Neural cell (in vitro differentiated cells): ENCODE measurements around the gene CDK15. TPM values are rescaled to one million over a fixed set of nuclear protein-coding genes. Genes with fewer than 3 reads are reported as not detected.

Experiments
- H2AFZ ChIP-seq: fragments of 200-600, 300-800 bp; sonication (generic), shearing (Covaris generic); 2 replicates; pipeline ENCODE4 v1.6.0; 2014; ENCODE audit warnings: low read depth, mild to moderate bottlenecking, antibody characterized with exemption, low read length, moderate library complexity
- H3F3A ChIP-seq: fragments of 200-600 bp; shearing (Covaris generic); 2 replicates; pipeline ENCODE4 v1.6.1; 2016; ENCODE audit warnings: mild to moderate bottlenecking, moderate library complexity, mixed read lengths, antibody characterized with exemption, low read length; ENCODE audit not compliant: insufficient read depth, poor library complexity, severe bottlenecking
- H3K27ac ChIP-seq: fragments of 200-600, 300-800 bp; sonication (generic), shearing (Covaris generic); 2 replicates; pipeline ENCODE4 v1.5.1; 2014; ENCODE audit warnings: mild to moderate bottlenecking, low read length, moderate library complexity
- H3K27me3 ChIP-seq: fragments of 300-800, 200-600 bp; sonication (generic), shearing (Covaris generic); 2 replicates; pipeline ENCODE4 v1.6.0; 2014; ENCODE audit warnings: mild to moderate bottlenecking, low read depth, low read length, moderate library complexity; ENCODE audit not compliant: insufficient read depth
- H3K36me3 ChIP-seq: fragments of 300-800, 200-600 bp; sonication (generic), shearing (Covaris generic); 2 replicates; pipeline ENCODE4 v1.5.1; 2014; ENCODE audit warnings: mild to moderate bottlenecking, antibody characterized with exemption, low read length, moderate library complexity; ENCODE audit not compliant: insufficient read depth
- H3K4me2 ChIP-seq: fragments of 300-800, 200-600 bp; sonication (generic), shearing (Covaris generic); 2 replicates; pipeline ENCODE4 v1.6.0; 2014; ENCODE audit warnings: mild to moderate bottlenecking, low read length
- H3K4me3 ChIP-seq: fragments of 300-800, 200-600 bp; sonication (generic), shearing (Covaris generic); 2 replicates; pipeline ENCODE4 v1.5.1; 2014; ENCODE audit warnings: mild to moderate bottlenecking, low read length, moderate library complexity
- H3K79me2 ChIP-seq: fragments of 200-600 bp; shearing (Covaris generic); replicated peaks from 2 replicates; pipeline ENCODE4 v1.6.0; 2014; ENCODE audit warnings: mild to moderate bottlenecking, low read length, moderate library complexity; ENCODE audit not compliant: insufficient read depth
- H3K9ac ChIP-seq: fragments of 300-800, 200-600 bp; sonication (generic), shearing (Covaris generic); 2 replicates; pipeline ENCODE4 v1.6.1; 2016; ENCODE audit warnings: mild to moderate bottlenecking, low read length, mixed read lengths
- H3K9me2 ChIP-seq: fragments of 200-600 bp; shearing (Covaris generic); 2 replicates; pipeline ENCODE4 v1.6.1; 2016; ENCODE audit warnings: mild to moderate bottlenecking, low read length, mixed read lengths; ENCODE audit not compliant: insufficient read depth
- H3K9me3 ChIP-seq: fragments of 200-600, 300-800 bp; sonication (generic), shearing (Covaris generic); 2 replicates; pipeline ENCODE4 v1.6.1; 2016; ENCODE audit warnings: mild to moderate bottlenecking, mixed run types, low read length, moderate library complexity, mixed read lengths
- H4K20me1 ChIP-seq: fragments of 200-600 bp; shearing (Covaris generic); 2 replicates; pipeline ENCODE4 v1.6.1; 2016; ENCODE audit warnings: mild to moderate bottlenecking, mixed run types; ENCODE audit not compliant: insufficient read depth
- EP300 ChIP-seq: fragments of 450-650 bp; conservative IDR thresholded peaks from 2 replicates; pipeline ENCODE4 v1.6.1; 2014; ENCODE audit warnings: antibody characterized with exemption, mild to moderate bottlenecking, moderate library complexity; ENCODE audit not compliant: poor library complexity, severe bottlenecking
- EZH2 ChIP-seq: fragments of 200-600, 300-800 bp; shearing (Covaris generic), sonication (generic); IDR thresholded peaks from 2 replicates; pipeline ENCODE4 v1.6.1; 2014; ENCODE audit warnings: antibody characterized with exemption, low read length, borderline replicate concordance, mild to moderate bottlenecking; ENCODE audit not compliant: insufficient read depth, poor library complexity, severe bottlenecking
- MXI1 ChIP-seq: fragments of 450-650 bp; conservative IDR thresholded peaks from 2 replicates; pipeline ENCODE4 v1.6.1; 2014; ENCODE audit warnings: antibody characterized with exemption, mild to moderate bottlenecking; ENCODE audit not compliant: poor library complexity, severe bottlenecking
- POLR2AphosphoS5 ChIP-seq: IDR thresholded peaks from 2 replicates; pipeline ENCODE4 v1.6.1; 2012
- RAD21 ChIP-seq: fragments of 450-650 bp; conservative IDR thresholded peaks from 2 replicates; pipeline ENCODE4 v1.6.1; 2014; ENCODE audit warnings: antibody characterized with exemption, mild to moderate bottlenecking, moderate library complexity
- SMC3 ChIP-seq: fragments of 450-650 bp; conservative IDR thresholded peaks from 2 replicates; pipeline ENCODE4 v1.6.1; 2014; ENCODE audit warnings: antibody characterized with exemption, mild to moderate bottlenecking, moderate library complexity; ENCODE audit not compliant: poor library complexity
- TAF1 ChIP-seq: IDR thresholded peaks from 2 replicates; pipeline ENCODE4 v1.6.1; 2012; ENCODE audit warnings: low read depth
- polyA plus RNA-seq: library from polyadenylated mRNA; depleted of rRNA; stranded (reverse); fragments of >200 nt; gene quantifications from 2 replicates; pipeline ENCODE4 v1.2.3, GENCODE V29; 2014
- small RNA-seq, 3 experiments: library from RNA; depleted of rRNA; stranded (forward); fragments of <200 nt; gene quantifications; one replicate each; pipeline ENCODE3, GENCODE V24; 2012
- TF ChIP-seq, protein P1 (sequence below): fragments of 450-650 bp; IDR thresholded peaks from 2 replicates; pipeline ENCODE4 v1.5.1; 2014; ENCODE audit warnings: antibody characterized with exemption, mild to moderate bottlenecking, moderate library complexity; ENCODE audit not compliant: poor library complexity, severe bottlenecking
- TF ChIP-seq, protein P2 (sequence below): IDR thresholded peaks from 2 replicates; pipeline ENCODE4 v1.6.1; 2012; ENCODE audit warnings: borderline replicate concordance

The CDK15 gene
- polyA plus RNA-seq, 1 donor from 2014 or later, result 0.09 TPM

DNA sequence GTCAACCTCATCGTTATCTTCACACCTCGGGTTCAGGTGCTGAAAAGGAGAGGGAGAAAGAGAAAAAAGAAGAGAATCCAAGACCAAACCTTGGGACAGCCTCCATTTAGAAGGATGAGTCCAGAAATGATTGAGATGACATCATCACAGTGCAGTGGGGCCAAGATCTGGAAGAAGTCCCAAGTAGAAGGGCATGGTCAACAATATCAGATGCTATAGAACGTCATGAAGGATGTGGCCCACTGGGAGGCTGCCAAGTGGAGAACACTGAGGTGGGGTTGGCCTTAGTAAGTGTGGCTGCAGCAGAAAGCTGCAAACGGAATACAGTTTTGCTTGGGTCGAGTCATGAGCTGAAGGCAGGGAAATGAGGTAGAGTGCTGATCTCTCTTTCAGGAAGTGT, 136.2 kb downstream of the CDK15 start:
- no peak overlapping the region for H3K9ac ChIP-seq
- TF ChIP-seq, protein P1, sequence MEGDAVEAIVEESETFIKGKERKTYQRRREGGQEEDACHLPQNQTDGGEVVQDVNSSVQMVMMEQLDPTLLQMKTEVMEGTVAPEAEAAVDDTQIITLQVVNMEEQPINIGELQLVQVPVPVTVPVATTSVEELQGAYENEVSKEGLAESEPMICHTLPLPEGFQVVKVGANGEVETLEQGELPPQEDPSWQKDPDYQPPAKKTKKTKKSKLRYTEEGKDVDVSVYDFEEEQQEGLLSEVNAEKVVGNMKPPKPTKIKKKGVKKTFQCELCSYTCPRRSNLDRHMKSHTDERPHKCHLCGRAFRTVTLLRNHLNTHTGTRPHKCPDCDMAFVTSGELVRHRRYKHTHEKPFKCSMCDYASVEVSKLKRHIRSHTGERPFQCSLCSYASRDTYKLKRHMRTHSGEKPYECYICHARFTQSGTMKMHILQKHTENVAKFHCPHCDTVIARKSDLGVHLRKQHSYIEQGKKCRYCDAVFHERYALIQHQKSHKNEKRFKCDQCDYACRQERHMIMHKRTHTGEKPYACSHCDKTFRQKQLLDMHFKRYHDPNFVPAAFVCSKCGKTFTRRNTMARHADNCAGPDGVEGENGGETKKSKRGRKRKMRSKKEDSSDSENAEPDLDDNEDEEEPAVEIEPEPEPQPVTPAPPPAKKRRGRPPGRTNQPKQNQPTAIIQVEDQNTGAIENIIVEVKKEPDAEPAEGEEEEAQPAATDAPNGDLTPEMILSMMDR, result no peak
- TF ChIP-seq TAF1 (no peak), POLR2AphosphoS5 (no peak), EZH2 (no peak), EP300 (no peak), MXI1 (no peak), RAD21 (no peak), SMC3 (no peak)
- TF ChIP-seq, protein P2, sequence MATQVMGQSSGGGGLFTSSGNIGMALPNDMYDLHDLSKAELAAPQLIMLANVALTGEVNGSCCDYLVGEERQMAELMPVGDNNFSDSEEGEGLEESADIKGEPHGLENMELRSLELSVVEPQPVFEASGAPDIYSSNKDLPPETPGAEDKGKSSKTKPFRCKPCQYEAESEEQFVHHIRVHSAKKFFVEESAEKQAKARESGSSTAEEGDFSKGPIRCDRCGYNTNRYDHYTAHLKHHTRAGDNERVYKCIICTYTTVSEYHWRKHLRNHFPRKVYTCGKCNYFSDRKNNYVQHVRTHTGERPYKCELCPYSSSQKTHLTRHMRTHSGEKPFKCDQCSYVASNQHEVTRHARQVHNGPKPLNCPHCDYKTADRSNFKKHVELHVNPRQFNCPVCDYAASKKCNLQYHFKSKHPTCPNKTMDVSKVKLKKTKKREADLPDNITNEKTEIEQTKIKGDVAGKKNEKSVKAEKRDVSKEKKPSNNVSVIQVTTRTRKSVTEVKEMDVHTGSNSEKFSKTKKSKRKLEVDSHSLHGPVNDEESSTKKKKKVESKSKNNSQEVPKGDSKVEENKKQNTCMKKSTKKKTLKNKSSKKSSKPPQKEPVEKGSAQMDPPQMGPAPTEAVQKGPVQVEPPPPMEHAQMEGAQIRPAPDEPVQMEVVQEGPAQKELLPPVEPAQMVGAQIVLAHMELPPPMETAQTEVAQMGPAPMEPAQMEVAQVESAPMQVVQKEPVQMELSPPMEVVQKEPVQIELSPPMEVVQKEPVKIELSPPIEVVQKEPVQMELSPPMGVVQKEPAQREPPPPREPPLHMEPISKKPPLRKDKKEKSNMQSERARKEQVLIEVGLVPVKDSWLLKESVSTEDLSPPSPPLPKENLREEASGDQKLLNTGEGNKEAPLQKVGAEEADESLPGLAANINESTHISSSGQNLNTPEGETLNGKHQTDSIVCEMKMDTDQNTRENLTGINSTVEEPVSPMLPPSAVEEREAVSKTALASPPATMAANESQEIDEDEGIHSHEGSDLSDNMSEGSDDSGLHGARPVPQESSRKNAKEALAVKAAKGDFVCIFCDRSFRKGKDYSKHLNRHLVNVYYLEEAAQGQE, result no peak

More for the DNA sequence above, 136.2 kb downstream of the CDK15 start:
- H3K79me2 ChIP-seq, result no peaks in the 10 kb centered on the region
- H3K36me3 ChIP-seq, result no peaks in the 10 kb centered on the region
- H3K9me3 ChIP-seq, result no peaks in the 10 kb centered on the region
- H3K27me3 ChIP-seq, result no peaks in the 10 kb centered on the region
- no peak overlapping the region for H2AFZ ChIP-seq
- H3K4me2 ChIP-seq, result no peak overlapping the region
- no peak overlapping the region for H3K27ac ChIP-seq
- H3K9me2 ChIP-seq, result no peaks in the 10 kb centered on the region
- H3F3A ChIP-seq, result no peaks in the 10 kb centered on the region
- no peaks in the 10 kb centered on the region for H4K20me1 ChIP-seq
- H3K4me3 ChIP-seq, result no peak overlapping the region

Small RNA genes lying within 50 kb of the gene (small RNA-seq; reads per million reads assigned to genes)
- gene RF00019 (0 to 1.2 (median 0) reads per million in 3 experiments), gene RNU6-440P (0 reads per million in 3 experiments), gene UBE2V1P11 (0 reads per million in 3 experiments)

Other genes with a start within 250 kb of the CDK15 start
- 48.7 and 58.7 TPM in 2 replicates for gene TMEM237, start 163.0 kb upstream of the CDK15 start, polyA plus RNA-seq
- 0.38 TPM in 1 of 2 replicates, not detected in the other for gene MPP4, start 107.9 kb upstream of the CDK15 start, polyA plus RNA-seq
- gene ALS2, start 25.6 kb upstream of the CDK15 start, polyA plus RNA-seq, result 26.3 and 26.6 TPM in 2 replicates
- gene FZD7, start 227.3 kb downstream of the CDK15 start, polyA plus RNA-seq, result 0.76 and 1.8 TPM in 2 replicates